HG03135 (cell line): ENCODE measurements around the gene SHH.
"Not testable (repeated sequence)": the region's sequence is repeated elsewhere in the genome, so short reads cannot be mapped to it uniquely, and the experiment has no call there.

Experiments used
- ATAC-seq: cut with Tn5 transposase; IDR thresholded peaks from one replicate; pipeline ENCODE4 v1.9.1; 2021; ENCODE audit warnings: mild to moderate bottlenecking, moderate library complexity; ENCODE audit not compliant: unreplicated experiment

Gene SHH

DNA sequence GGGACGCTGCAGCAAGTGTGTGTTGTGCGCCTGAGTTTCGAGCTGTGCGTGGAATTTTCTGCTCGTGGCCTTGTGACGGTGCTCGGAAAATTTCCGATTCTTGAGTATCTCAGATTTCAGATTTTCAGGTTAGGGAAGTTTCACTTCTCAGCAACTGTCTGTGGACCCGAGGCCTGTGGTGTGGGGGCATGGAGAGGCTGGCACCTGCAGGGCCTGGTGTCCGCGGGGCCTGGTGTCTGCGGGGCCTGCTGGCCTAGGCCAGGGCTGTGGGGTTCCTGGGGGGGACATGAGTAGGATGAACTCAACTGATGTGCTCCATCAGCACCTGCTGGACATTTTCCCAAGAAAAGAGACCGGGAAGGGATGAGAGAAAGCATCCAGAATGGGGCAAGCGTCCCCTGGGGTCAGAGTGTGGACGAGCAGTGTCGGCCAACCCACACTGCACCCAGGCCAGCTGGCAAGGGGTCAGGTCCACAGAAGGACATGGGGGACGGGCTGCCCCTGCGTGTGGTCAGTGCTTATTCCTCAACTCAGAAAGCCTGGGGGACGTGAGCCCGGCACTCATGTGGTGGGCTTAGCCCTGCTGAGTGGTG is 31.3 kb upstream of the SHH start:
- no peak for ATAC-seq

DNA sequence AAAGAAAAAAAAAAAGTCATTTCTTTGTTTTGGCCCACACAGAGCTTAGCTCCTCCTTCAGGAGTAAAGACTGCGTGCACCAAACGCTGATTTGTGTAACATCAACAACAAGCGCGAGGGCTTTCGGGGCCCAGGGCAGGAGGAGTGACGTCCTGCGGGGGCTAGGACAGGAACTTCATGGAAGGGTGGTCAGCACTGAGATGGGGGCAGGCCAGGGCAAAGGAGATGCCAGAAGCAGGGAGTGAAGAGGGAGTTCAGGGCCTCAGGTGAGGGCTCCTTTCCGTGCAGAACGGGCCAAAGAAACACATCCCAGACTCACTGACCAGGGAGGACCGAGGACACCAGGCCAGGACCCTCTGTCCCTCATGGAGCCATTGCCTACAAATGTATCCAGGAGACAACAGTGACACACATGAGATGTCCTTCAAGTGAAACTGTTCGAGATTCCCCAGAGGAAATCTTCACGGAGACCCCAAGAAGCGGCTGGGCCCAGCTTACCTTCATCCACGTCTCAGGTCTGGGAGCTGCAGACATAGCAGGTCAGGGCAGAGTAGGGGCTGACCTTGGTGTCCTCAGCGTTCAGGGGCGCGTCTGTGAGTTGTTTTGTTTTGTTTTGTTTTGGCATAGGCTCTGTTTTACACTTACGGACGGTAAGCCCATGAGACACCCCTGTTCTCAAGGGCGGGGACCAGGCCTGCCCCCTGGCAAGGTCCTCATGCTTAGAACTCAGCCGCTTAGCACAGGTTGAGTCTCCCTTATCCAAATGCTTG is 30.4 kb upstream of the SHH start:
- no peak for ATAC-seq

DNA sequence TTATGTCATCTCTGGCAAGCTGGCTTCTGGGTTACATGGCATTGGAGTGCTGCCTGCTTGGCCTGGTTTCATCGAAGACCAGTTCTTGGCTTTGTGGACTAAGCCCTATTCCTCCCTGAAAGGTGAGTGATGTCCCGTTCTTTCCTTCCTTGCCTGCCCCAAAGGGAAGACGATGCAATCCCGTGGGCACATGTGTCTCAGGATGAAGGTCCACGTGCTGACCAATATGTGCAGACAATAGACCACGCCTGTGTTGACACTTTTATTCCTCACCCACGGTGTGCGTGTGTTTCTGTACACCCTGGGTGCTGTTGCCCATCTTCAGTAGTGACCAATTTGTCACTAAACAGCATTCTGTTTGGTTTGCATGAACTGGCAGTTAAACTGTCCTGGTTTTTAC is 28.6 kb upstream of the SHH start:
- ATAC-seq, result no peak

DNA sequence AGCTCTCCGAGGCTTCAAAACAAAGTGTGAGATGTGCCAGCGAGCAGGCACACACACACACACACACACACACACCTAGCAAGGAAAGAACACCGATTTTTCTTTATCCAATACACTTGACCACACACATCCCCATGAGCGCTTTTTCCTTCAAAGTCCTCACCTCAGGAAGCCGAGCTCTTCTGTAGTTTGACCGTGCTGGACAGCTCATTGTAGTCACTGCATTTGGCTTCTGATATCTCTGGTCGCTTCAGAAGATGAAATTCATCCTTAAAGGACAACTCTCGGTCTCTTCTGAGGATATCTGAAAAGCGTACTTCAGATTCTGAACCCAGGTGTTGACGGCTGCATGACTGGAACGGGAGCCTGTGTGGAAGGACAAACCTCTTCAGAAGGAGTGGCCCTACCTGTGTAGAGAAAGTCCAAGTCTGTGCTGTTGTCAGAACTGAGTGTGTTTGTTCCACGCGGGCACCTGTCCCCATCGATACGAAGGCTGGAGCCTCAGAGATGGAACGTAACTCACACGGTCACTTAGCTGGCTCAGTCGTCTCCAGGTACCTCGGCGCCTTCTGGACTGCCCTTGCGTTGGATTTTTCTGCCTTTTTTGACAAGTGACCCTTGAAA is 28.1 kb upstream of the SHH start:
- ATAC-seq, result no peak

DNA sequence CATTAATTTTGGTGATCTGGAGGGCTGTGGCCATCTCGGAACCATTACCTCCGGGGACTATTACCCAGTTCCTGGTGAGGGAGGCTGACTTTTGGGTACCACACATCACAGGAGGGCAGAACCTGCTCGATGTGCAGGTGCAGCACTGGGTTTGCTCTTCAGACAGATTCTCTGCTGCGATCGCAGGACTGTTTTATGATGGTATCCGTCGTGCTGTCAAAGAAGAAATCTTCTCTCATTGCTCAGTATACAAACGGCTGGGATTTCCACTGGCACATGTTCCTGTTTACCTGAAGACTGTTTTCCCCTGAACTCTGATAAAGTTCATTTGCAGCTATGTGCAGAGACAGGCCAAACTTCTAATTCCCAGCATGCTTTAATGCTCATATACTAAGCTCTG is 27.2 kb upstream of the SHH start:
- ATAC-seq, result no peak

DNA sequence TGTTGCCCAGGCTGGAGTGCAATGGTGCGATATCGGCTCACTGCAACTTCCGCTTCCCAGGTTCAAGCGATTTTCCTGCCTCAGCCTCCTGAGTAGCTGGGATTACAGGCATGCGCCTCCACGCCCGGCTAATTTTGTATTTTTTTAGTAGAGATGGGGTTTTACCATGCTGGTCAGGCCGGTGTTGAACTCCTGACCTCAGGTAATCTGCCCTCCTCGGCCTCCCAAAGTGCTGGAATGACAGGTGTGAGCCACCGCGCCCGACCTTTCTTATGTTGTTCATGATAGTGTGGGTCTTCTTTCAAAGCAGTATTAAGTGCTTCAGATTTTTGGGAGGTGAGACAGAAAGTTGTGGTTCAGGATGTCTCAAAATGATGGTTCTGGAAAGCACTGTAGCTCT is 26.0 kb upstream of the SHH start:
- ATAC-seq, result not testable (repeated sequence)

DNA sequence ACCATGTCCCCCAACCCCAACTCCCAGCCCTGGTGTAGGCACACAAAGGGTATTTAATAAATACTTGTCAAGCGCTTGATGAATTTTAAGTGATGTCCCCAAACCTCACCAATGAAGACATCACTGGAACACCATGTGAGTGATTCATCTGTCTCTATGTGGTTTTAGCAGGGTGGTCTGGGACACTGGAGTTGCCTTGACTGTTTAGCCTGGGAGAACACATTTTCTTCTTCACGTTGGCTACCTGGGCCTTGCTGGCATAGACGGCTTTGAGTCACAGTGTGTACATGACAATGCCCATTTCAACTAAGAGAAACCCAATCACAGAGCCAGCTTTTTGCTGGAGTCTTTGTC is 24.8 kb upstream of the SHH start:
- ATAC-seq, result no peak

DNA sequence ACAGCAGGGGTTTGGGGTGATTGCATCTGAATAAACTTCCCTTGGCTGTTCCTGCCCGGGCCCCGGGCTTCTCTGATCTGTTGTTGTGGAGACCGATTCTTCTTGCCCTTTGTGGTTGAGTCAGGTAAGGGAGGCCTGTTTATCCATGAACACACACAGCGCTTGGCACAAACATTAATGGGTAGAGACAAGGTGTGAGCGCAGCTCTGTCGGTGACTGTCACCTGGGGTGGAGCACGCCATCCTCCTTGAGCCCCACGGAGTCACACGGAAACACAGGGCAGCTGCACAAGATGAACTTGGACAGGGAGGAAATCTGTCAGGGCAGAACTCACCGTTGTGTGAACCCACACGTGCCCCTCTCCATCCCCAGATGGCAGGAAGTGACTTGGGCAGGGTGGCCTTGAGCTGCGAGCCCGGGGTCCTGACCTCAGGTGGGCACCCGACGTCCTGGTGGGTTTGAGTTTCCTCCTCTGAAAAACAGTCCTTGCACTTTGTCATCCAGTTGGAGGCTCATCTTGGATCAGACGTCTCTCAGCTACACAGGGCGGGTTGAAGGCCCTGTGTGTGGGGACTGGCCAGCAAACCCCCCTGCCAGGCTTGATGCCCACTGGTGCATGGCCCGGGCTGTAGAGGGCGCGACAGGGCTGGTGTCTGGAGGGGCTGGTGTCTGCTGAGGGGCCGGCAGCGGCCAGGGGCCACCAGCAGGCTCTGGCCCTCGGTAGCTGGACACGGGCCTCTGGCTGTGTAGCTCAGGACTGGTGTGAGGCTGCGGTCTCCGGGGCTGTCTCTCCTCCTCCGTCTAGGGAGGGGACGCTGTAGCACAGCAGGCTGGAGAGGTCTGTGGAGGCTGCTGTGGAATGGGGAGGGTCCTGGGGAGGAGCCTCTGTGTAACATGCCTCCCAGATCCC is 24.2 kb upstream of the SHH start:
- ATAC-seq, result no peak

DNA sequence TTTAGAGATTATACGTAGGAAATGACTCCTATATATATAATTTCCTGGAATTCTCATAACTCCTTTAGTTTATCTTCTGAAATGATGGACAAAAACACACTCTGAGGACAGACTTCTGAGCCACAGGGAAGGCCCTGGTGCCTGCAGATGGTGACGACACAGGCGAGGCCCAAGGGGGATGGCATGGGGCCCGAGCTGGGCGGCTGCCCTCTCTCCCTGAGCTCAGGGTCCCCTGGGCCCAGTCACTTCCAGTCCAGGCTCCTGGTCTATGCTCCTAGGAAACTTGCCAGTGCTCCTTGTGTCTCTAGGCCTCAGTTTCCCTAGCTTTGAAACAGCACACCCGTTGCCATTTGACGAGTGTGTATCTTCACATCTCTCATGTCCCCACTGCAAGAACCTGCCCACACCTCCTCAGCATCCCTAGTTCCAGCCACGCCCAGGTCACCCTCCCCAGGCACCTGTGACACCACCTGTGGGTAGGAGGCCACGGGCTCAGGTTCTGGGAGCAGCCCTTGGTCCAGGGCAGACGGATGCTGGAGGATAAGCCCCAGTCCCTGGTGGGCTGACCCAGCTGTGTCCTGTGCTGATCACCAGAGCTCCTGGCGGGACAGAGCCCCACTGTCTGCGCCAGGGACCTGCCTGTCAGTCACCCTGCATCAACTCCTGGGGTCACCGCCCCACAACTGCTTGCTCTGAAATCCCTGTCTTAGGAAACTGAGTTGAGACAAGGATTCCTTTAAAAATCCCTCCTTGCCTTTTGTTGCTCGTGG is 23.4 kb upstream of the SHH start:
- no peak for ATAC-seq

DNA sequence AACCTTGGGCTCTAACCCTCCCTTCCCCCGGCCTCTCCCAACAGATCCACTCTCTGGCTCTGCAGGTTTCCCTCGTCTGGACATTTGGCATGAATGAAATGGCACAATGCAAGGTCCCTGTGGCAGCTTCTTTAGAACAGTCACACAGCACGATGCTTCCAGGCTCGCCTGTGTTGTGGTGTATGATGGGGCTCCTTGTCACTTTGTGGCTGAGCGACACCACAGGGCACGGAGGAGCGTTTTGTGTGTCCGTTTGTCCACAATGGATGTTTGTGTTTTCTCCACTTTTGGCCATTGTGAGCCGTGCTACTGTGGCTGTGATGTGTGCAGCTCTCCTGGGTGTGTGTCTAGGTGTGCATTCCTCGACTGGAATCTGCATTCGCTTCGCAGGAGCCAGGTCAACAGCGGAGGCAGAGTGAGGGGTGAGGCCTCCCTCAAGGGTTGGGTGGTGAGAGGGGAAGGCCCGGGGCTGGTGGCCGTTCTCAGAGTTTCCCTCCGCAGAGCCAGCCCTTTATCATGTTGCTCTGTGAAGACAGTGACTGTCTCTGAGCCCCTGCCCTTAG is 22.3 kb upstream of the SHH start:
- no peak for ATAC-seq

DNA sequence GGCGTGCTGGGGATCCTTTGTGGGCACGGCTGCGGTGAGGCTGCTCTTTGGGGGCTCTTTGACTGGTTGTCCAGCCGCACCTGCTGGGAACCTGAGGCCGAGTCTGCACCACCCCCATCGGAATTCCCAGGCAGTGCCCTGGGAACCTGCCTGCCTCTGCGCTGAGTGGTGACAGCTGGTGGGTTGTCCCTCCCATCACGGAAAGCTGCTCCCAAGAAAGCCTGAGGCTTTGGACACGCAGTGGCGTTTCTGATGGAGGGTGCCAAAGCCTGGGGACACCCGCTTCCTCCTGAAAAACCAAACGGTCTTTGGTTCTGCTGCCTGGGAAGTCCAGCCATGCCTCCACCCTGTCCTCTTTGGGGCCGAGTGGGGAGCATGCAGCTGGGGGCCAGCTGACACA is 21.4 kb upstream of the SHH start:
- no peak for ATAC-seq

DNA sequence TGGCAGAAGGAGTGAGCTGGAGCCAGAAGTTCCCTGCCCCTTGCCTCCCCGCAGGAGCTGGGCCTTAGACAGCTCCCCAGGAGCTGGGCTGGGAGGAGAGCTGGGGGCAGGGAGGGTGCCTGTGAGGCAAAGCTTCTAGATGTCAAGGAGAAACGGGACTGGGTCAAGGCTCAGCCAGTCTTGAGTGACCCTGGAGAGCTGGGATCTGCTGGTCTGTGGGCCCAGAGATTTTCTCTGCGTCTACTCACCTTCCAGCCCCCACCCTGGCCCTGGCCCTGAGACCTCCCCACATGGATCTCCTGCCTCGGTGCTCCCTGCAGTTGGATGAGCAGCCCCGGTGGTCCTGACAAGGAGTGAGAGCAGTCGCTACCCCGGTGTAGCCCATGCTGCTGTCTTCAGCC is 20.3 kb upstream of the SHH start:
- ATAC-seq, result no peak

DNA sequence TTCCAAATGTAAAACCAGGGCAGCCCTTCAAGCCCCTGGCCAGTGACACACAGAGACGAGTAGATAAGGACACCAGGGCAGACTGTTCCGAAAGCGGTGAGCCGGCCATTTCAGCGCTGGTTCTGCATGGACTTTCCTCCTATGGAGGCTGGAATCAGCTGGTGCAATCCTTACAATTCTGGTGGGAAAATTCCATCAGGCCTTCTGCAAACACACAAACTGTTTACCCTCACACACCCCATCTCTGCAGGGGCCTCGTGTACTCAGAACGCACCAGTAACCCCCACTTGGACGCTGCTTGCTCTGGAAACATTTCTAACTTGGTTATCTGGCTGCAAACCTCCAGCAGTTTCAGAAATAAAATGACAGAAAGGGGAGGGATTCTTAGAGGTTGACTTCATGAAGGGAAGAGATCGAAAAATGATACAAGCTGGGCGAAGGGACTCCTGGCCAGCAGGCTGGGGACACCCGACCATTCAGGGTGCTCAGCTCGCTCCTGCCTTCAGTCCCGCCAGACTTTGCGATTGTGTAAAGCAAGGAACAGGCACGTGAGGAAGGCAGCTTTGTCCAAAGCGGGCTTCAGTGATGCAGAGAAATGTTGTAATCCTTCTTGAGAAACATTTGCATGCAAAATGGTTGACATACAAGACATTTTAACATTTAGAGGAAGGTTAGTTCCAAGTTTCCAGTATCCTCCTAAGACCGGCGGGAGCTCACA is 19.7 kb upstream of the SHH start:
- ATAC-seq, result no peak

DNA sequence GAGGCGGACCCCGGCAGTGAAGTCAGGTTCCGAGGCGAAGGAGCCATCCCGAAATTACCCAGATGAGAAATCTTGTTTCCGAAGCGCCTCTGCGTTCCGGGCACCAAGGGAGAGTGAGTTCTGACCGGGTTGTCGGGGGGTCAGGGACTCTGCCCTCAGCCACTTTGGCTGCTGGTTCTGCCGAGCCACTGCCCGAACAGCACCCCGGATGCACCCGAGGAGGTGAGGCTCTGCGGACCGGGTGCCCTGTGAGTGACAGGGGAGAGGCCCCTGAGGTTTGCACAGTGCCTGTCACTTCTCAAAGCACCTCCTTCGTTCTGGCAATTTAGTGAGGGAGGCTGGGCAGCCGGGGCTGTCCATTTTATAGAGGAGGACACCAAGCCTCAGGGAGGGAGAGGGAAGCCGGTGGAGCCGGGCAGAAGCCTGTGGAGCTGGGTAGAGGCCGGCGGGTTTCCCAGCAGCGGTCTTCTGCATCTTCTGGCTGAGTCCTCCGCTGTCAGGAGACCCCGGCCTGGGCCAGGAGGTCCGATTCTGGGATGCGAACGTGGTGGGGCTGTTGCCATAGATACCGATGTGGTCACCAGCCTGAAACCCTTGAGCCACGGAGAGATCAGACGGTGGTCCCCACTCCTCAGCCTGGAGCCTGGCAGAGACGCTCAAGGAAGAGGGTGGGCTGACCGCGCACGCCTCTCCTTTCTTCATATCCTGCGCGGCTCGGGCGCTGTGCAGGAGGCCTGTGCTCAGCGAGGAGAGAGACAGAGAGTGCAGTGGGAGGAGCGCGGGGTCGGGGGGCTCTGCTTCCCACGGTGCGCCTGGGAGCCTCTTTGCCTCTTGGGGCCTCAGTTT is 18.9 kb upstream of the SHH start:
- ATAC-seq, result no peak

DNA sequence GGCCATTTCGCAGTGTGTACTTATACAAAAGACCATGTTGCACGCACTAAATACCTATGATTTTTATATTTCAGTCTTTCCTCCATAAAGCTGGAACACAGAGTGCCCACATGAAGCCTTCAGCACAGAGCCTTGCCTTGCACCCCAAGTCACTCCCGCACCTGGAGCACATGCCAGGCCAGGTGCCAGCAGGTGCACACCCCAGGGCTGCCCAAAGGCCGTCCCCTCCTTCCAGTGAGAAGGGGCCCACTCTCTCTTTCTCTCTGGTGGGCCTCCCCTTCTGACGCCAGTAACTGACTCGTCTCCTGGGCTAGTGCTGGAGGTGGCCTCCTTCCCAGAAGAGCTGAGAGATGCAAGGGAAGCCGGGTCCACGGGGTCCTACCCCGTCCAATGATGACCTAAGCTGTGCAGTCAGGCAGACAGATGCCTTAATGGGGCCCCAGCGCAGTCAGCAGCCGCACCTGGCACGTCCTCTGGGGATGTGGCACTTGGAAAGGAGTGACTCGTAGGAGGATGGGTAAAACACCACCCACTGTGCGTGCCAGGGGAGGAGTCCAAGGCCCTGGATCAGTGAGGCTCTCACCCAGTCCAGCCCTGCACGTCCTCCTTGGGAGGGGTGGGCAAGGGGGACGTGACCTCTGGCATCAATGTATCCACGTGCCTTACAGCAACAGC is 17.7 kb upstream of the SHH start:
- no peak for ATAC-seq

DNA sequence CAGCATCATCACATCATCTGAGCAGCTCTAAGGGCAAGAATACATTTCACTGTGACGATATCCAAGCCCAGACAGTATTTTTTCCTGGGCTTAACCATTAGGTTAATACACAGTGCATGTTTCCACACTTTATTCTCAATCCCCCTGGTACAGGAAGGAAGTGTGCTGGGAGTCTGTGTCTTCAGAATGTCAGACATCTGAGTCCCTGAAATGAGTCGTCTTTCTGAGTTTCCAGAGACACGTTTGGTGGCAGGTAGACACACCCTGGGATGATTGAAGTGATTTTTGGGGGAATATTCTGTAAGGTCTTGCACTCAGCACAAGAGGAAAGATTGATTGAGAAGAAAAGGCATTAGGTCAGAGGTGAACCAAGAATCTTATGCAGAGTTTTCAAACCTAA is 13.1 kb upstream of the SHH start:
- ATAC-seq, result no peak

DNA sequence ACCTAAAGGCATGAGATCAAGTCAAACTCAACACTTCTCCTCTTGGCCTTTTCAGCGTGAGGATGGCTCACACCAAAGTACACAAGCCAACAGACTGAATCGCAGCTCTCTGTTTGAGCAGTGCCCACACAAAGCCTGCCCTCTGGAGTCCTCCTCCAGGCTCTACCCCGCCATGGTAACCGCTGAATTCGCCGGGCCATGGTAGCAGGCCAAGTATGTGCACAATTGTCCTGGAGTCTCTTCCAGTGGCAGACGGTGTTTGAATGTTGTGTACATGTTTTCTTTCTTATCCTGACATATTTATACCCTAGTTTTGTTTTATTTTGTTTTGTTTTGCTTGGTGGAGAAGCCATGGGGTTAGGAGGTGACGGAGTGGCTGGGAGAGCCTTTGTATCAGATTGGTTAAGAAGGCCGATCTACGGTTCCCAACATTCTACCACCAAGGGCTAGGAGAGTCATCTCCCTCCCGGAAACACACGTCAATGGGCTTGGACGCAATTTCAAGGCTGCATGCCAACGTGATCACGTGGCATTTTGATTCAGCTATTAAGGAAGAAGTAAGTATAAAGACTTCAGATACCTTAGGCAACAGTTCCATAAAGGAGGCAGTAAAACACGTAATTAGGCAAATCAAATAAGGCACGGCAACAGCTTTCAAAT is 12.1 kb upstream of the SHH start:
- ATAC-seq, result no peak

DNA sequence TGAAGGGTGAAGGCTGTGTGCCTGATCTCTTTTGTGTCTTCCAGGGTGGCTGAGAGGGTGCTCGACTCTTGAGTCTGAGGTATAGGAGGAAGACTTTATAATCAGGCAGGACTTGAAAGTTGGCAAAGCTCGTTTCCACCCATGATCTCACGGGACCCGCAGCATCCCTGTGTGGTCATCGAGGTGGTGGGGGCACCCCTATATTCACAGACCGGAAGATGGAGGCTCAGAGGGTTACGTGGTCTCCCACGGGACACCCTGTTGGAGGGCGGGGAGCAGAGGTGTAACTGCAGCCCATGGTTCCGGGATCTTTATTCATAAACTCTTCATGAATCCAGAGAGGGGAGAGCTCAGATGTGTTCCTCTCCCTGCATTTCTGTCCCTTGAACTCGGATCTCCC is 9.6 kb upstream of the SHH start:
- no peak for ATAC-seq
